K562 (cell line): Measurements from ENCODE around the gene MAP7D1. TPM values are rescaled to one million over a fixed set of nuclear protein-coding genes. Genes with fewer than 3 reads are reported as not detected.

Source experiments
- ASH1L ChIP-seq: fragments of 450-650 bp; IDR thresholded peaks from 2 replicates; pipeline ENCODE4 v1.6.1; 2018; ENCODE audit warnings: borderline replicate concordance, mild to moderate bottlenecking, low read depth; ENCODE audit not compliant: partially characterized antibody
- ELF1 ChIP-seq: fragments of 200-800 bp; sonication (Bioruptor generic); IDR thresholded peaks from 2 replicates; pipeline ENCODE4 v1.6.1; 2016; ENCODE audit warnings: missing genetic modification characterization, missing compliant biosample characterization
- ELF4 ChIP-seq: fragments of 450-650 bp; formaldehyde crosslinking; IDR thresholded peaks from 2 replicates; pipeline ENCODE4 v1.4.0; 2022; ENCODE audit warnings: missing genetic modification characterization
- EP400 ChIP-seq: fragments of 450-650 bp; IDR thresholded peaks from 2 replicates; pipeline ENCODE4 v1.6.1; 2017; ENCODE audit warnings: antibody characterized with exemption, mild to moderate bottlenecking, moderate library complexity
- FOXA1 ChIP-seq: fragments of 450-650 bp; IDR thresholded peaks from 2 replicates; pipeline ENCODE4 v1.6.1; 2016; ENCODE audit warnings: mild to moderate bottlenecking, borderline replicate concordance
- HDAC1 ChIP-seq, 2 experiments: fragments of 450-650 bp; IDR thresholded peaks; 2 replicates each; pipeline ENCODE4 v1.6.1; 2016 to 2017; ENCODE audit warnings: inconsistent platforms in 1 of 2, mild to moderate bottlenecking in 1 of 2, moderate library complexity in 1 of 2
- MAZ ChIP-seq, 2 experiments: fragments of 450-650 bp in 1 of 2; sonication (generic) in 1 of 2; formaldehyde crosslinking; IDR thresholded peaks in 1 of 2; conservative IDR thresholded peaks in 1 of 2; 2 replicates each; pipeline versions ENCODE4 v1.4.0 to v1.5.0; 2020; ENCODE audit warnings: mild to moderate bottlenecking in 1 of 2, missing genetic modification reagents in 1 of 2
- MCM7 ChIP-seq, 2 experiments: fragments of 450-650 bp; IDR thresholded peaks; 2 replicates each; pipeline ENCODE4 v1.6.1; 2016 to 2018
- NR2C1 ChIP-seq, 2 experiments: fragments of 450-650 bp; IDR thresholded peaks; 2 replicates each; pipeline ENCODE4 v1.6.1; 2017; ENCODE audit warnings: mild to moderate bottlenecking in 2 of 2, antibody characterized with exemption in 1 of 2, inconsistent platforms in 1 of 2, missing compliant biosample characterization in 1 of 2, missing genetic modification characterization in 1 of 2
- PHF20 ChIP-seq: fragments of 450-650 bp; IDR thresholded peaks from 2 replicates; pipeline ENCODE4 v1.6.1; 2018; ENCODE audit not compliant: partially characterized antibody
- PYGO2 ChIP-seq: fragments of 450-650 bp; IDR thresholded peaks from 2 replicates; pipeline ENCODE4 v1.6.1; 2016; ENCODE audit warnings: mild to moderate bottlenecking, missing genetic modification characterization, moderate library complexity, missing compliant biosample characterization
- SPI1 ChIP-seq: IDR thresholded peaks from 2 replicates; pipeline ENCODE4 v1.6.1; 2011; ENCODE audit warnings: low read depth, low read length, control low read depth, borderline replicate concordance
- ZBTB17 ChIP-seq: fragments of 450-650 bp; formaldehyde crosslinking; IDR thresholded peaks from 2 replicates; pipeline ENCODE4 v1.4.0; 2020; ENCODE audit warnings: mild to moderate bottlenecking
- ZNF175 ChIP-seq: fragments of 200-800 bp; sonication (Bioruptor generic); IDR thresholded peaks from 2 replicates; pipeline ENCODE4 v1.6.1; 2016; ENCODE audit warnings: low read depth, mild to moderate bottlenecking, missing genetic modification characterization, missing compliant biosample characterization
- ZNF197 ChIP-seq: fragments of 200-800 bp; sonication (Bioruptor generic); IDR thresholded peaks from 2 replicates; pipeline ENCODE4 v1.6.1; 2016; ENCODE audit warnings: low read depth, missing genetic modification characterization, missing compliant biosample characterization
- ZNF589 ChIP-seq: fragments of 200-800 bp; sonication (Bioruptor generic); IDR thresholded peaks from 2 replicates; pipeline ENCODE4 v1.6.1; 2016; ENCODE audit warnings: low read depth, missing genetic modification characterization, missing compliant biosample characterization
- polyA plus RNA-seq, 8 experiments: library from polyadenylated mRNA; depleted of rRNA in 4 of 8; stranded (reverse) in 5 of 8; unstranded in 3 of 8; fragments of >200 nt; fragmentation: Nextera tagmentation in 2 of 8; fragmentation: Illumina TruSeq in 1 of 8; extraction: Ambion mirVana in 2 of 8; extraction: Trizol in 1 of 8; gene quantifications; 2 replicates each; pipeline versions ENCODE4 v1.2.1 to v1.2.3, GENCODE V29; 2011 to 2014; ENCODE audit warnings: inconsistent platforms in 1 of 8, missing spikeins in 1 of 8
- total RNA-seq, 7 experiments: library from RNA; depleted of rRNA in 6 of 7; stranded (reverse); fragments of >200 nt in 6 of 7; fragmentation: Illumina TruSeq in 2 of 7; extraction: Trizol in 2 of 7; gene quantifications; 2 replicates each; pipeline versions ENCODE4 v1.2.1 to v1.2.3, GENCODE V29; 2011 to 2021; ENCODE audit warnings: low replicate concordance in 1 of 7
- TF ChIP-seq, protein P1 (sequence below), 3 experiments: fragments of 200-800 bp in 1 of 3; fragments of 250-450 bp in 1 of 3; fragments of 450-650 bp in 1 of 3; sonication (Bioruptor Pico) in 1 of 3; sonication (Bioruptor generic) in 1 of 3; formaldehyde crosslinking in 1 of 3; IDR thresholded peaks; 2 replicates each; pipeline versions ENCODE4 v1.6.1 to v1.8.0; 2016 to 2022; ENCODE audit warnings: mild to moderate bottlenecking in 2 of 3, missing genetic modification characterization in 2 of 3, missing compliant biosample characterization in 1 of 3, moderate library complexity in 1 of 3
- TF ChIP-seq, protein P2 (sequence below): fragments of 450-650 bp; conservative IDR thresholded peaks from 2 replicates; pipeline ENCODE4 v1.6.1; 2016; ENCODE audit warnings: missing genetic modification characterization, low read depth, mild to moderate bottlenecking, missing compliant biosample characterization, moderate library complexity
- TF ChIP-seq, protein P3 (sequence below): fragments of 450-650 bp; IDR thresholded peaks from 2 replicates; pipeline ENCODE4 v1.7.1; 2018; ENCODE audit warnings: mild to moderate bottlenecking, low read depth; ENCODE audit not compliant: partially characterized antibody

Gene MAP7D1
- total and polyA plus RNA-seq, 9 of the 15 experiments (the other 6 are each of a cell fraction or from before 2014, with no cell fraction given) = 3.6 to 108 (median 34.5) TPM

DNA sequence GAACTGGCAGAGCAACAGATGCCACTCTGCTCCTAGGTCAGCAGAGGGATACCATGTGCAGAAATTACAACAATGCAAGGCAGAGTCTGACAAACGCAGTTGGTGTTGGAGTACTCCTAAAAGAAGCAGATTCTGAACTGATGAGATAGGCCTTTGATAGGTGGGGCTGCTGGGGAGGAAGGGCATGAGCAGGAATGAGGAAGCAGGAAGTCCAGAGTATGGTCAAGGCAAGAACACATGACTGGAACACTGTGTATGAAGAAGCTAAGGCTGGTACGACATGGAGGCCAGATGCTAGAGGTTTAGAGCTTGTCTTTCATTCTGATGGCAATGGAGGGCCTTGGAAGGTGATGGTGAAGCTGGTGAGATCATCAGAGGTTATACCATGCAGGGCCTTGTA lies 56.8 kb downstream of the MAP7D1 start (continued):
- TF ChIP-seq, protein P1, sequence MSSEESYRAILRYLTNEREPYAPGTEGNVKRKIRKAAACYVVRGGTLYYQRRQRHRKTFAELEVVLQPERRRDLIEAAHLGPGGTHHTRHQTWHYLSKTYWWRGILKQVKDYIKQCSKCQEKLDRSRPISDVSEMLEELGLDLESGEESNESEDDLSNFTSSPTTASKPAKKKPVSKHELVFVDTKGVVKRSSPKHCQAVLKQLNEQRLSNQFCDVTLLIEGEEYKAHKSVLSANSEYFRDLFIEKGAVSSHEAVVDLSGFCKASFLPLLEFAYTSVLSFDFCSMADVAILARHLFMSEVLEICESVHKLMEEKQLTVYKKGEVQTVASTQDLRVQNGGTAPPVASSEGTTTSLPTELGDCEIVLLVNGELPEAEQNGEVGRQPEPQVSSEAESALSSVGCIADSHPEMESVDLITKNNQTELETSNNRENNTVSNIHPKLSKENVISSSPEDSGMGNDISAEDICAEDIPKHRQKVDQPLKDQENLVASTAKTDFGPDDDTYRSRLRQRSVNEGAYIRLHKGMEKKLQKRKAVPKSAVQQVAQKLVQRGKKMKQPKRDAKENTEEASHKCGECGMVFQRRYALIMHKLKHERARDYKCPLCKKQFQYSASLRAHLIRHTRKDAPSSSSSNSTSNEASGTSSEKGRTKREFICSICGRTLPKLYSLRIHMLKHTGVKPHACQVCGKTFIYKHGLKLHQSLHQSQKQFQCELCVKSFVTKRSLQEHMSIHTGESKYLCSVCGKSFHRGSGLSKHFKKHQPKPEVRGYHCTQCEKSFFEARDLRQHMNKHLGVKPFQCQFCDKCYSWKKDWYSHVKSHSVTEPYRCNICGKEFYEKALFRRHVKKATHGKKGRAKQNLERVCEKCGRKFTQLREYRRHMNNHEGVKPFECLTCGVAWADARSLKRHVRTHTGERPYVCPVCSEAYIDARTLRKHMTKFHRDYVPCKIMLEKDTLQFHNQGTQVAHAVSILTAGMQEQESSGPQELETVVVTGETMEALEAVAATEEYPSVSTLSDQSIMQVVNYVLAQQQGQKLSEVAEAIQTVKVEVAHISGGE (CRISPR knock-in tag; IDR thresholded peaks at IDR 0.05) = peak in 1 of 3 experiments; percentile 47; a peak in 1 of 6 replicates
- TF ChIP-seq NR2C1 (IDR thresholded peaks at IDR 0.05) = no peak
- TF ChIP-seq NR2C1 (tag; IDR thresholded peaks at IDR 0.05) = peak; percentile 44; the same call in 1 of the 2 replicates
- TF ChIP-seq SPI1 = peak; percentile 68; the same call in 1 of the 2 replicates
- TF ChIP-seq ZNF197 = peak; percentile 33; the same call in 1 of the 2 replicates
- TF ChIP-seq ASH1L = peak; percentile 41
- TF ChIP-seq PYGO2 (tag) = peak; percentile 56; the same call in 1 of the 2 replicates
- no peak for TF ChIP-seq FOXA1
- peak; percentile 77 for TF ChIP-seq ZBTB17 (CRISPR knock-in tag)
- TF ChIP-seq PHF20 = peak; percentile 60
- TF ChIP-seq MCM7 (IDR thresholded peaks at IDR 0.05) = no peak
- no peak; the same call in 1 of the 2 replicates for TF ChIP-seq ZNF589 (CRISPR knock-in tag)
- TF ChIP-seq, protein P2, sequence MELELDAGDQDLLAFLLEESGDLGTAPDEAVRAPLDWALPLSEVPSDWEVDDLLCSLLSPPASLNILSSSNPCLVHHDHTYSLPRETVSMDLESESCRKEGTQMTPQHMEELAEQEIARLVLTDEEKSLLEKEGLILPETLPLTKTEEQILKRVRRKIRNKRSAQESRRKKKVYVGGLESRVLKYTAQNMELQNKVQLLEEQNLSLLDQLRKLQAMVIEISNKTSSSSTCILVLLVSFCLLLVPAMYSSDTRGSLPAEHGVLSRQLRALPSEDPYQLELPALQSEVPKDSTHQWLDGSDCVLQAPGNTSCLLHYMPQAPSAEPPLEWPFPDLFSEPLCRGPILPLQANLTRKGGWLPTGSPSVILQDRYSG = peak; percentile 67; the same call in 1 of the 2 replicates
- TF ChIP-seq HDAC1 (IDR thresholded peaks at IDR 0.05) = 0 out of 4 replicates have a peak, but pooled peaks of 1 of the 2 experiments have one; percentile 9
- TF ChIP-seq ELF4 (CRISPR knock-in tag) = peak; percentile 74
- TF ChIP-seq MAZ (CRISPR knock-in tag; conservative IDR thresholded peaks at IDR 0.05 in 1 of 2, IDR thresholded peaks at IDR 0.05 in 1 of 2) = no peak
- TF ChIP-seq ELF1 (tag) = peak; percentile 79
- TF ChIP-seq, protein P3, sequence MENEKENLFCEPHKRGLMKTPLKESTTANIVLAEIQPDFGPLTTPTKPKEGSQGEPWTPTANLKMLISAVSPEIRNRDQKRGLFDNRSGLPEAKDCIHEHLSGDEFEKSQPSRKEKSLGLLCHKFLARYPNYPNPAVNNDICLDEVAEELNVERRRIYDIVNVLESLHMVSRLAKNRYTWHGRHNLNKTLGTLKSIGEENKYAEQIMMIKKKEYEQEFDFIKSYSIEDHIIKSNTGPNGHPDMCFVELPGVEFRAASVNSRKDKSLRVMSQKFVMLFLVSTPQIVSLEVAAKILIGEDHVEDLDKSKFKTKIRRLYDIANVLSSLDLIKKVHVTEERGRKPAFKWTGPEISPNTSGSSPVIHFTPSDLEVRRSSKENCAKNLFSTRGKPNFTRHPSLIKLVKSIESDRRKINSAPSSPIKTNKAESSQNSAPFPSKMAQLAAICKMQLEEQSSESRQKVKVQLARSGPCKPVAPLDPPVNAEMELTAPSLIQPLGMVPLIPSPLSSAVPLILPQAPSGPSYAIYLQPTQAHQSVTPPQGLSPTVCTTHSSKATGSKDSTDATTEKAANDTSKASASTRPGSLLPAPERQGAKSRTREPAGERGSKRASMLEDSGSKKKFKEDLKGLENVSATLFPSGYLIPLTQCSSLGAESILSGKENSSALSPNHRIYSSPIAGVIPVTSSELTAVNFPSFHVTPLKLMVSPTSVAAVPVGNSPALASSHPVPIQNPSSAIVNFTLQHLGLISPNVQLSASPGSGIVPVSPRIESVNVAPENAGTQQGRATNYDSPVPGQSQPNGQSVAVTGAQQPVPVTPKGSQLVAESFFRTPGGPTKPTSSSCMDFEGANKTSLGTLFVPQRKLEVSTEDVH = peak; percentile 16
- peak; percentile 85 for TF ChIP-seq ZNF175 (CRISPR knock-in tag)
- TF ChIP-seq EP400 = peak; percentile 37; the same call in 1 of the 2 replicates
